T47D (cell line): Measurements from ENCODE around the gene PDE7B.
A peak's percentile ranks its signal among the peaks of the same experiment; 100 is the strongest.

Experiments used
- DNase-seq, 2 experiments: peaks; one replicate each; pipeline versions ENCODE4 v3.0.0 to v3.0.0-alpha.2; 2011 to 2012; ENCODE audit warnings: low read depth in 1 of 2, low spot score in 1 of 2
- JUND ChIP-seq: IDR thresholded peaks from 2 replicates; pipeline ENCODE4 v1.6.1; 2012; ENCODE audit warnings: low read depth
- in situ Hi-C: cut with HindIII; loops from 2 replicates; pipeline ENCODE4 v1.10.0; 2016; ENCODE audit warnings: low sequenced_read_pairs, low pct_unique_long_range_greater_than_20kb

The PDE7B gene

DNA sequence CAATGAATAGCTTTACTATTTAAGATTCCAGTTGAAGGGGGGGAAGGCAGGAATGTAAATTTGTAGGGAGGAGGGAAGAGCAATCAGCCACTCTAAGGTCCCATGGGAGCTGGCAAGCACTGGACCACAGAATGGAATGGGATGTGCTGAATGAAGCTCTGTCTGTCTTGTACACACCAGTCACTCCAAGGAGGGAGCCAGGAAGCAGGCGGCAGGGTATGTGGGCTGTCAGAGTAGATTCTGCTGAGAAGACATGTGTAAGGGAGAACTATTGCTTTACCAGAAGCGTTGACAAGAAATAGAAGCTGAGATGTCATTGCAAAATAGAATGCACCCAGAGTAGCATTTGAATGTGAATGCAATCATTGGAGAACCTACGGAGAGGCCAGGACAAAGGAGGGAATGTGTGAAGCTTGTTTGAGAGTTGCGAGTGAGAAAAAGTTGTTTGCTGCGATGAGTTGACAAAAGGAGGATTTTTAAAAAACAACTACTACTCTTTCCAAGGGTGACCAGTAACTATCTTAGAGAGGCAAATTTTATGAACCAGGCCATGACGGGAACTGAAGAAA, 25.2 kb upstream of the PDE7B start:
- TF ChIP-seq JUND: no peak
- DNase-seq: no peak
- in situ Hi-C loops: no loop called here

DNA sequence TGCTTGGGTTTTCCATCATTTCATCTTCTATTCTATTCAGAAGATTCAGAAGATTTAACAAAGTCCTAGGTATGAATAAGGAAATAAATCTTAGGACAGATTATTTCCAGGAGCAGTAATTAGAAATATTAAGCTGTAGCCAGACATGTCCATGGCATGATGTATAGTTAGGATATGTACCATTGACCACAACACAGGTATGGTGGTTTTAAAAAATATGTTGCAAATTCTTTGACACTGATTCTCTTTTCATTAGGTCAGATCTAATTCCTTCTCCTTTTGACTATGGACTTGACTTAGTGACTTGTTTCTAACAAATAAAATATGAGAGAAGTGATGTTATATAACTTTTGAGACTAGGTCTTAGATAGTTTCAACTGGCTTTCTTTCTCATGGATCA, 23.5 kb upstream of the PDE7B start:
- no peak for TF ChIP-seq JUND
- in situ Hi-C loops: no loop called here
- DNase-seq: no peak

DNA sequence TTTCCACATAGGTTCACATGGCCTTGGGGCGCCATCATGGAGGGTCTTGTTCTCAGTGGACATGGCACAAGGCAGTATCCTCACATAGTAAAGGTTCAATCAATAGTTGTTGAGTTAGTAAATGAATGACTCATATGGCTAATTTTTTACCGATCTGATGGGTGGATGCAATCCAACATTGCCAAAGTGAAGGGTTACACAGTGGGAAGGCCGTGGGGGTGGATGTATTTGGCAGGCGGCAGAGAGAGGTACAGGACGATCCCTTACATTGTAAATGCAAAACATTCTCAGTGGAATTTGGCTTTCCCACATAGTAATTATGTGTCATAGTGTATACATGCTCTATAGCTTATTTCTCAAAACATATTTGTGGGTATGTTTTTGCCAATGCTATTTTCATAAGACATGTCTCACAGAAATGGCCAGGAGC, 21.0 kb upstream of the PDE7B start:
- no peak for DNase-seq
- TF ChIP-seq JUND: no peak
- in situ Hi-C loops: no loop called here

DNA sequence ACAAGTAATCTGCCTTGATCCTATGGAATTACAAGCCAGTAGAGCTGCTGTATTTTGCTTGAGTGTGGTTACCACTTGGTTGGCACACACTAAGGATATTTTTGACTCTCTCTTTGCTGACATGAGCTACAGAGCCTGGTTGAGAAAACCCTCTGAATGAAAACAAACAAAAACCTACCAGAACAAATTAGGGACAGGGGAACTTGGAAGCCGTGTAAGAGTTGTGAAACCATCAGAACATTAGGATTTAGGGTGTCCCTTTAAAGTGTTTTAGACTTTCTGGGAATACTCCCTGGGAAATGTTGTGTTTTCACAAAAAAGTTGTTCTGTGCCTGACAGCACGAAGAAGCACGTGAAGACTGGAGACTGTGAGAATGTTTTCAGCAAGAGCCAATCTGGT, 20.5 kb upstream of the PDE7B start:
- no peak for TF ChIP-seq JUND
- in situ Hi-C loops: no loop called here
- no peak for DNase-seq

- no peak for TF ChIP-seq JUND
- in situ Hi-C loops: no loop called here
- DNase-seq: no peak
These were observed 19.3 kb upstream of the PDE7B start for GRCh38 chr6:135832166-135832565.

- TF ChIP-seq JUND: no peak
- no peak for DNase-seq
- in situ Hi-C loops: no loop called here
These were observed 17.7 kb upstream of the PDE7B start for GRCh38 chr6:135833771-135834170.

DNA sequence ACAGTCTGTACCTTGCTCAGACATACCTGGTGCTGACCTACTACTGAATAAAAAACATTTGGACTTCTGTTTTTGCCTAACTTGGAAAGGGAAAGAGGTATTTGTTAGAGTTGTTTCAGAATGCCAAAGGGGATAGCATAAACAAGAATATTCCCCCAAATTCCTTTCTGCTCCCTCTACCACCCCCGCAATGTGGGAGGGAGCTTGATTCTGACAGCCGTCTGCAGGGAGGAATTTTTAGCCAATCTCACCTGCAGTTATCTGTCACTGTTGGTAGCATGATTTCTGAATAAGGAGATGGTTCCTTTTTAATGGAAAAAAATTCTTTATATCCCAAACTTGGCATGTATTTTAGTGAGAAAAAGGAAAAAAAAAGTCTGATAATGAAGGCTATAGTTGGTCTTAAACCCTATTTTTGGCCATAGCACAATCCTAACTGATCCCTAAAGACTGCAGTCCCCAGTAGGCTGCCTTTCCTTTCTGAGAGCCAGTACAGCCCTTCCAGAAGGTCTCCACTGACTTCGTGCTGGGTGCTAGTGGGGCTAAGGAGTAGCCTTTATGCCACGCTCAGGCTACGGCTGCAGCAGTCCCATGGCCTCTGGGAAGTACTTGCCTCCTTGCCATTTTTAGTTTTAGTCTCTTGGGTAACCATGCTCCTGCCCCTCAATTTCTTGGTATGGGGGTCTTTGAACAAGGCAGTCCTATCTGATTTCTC, 13.6 kb upstream of the PDE7B start:
- no peak for TF ChIP-seq JUND
- no peak for DNase-seq
- in situ Hi-C loops: no loop called here

GRCh38 chr6:135839121-135839520, 12.4 kb upstream of the PDE7B start:
- no peak for TF ChIP-seq JUND
- no peak for DNase-seq
- in situ Hi-C loops: no loop called here

GRCh38 chr6:135842618-135843392, 8.7 kb upstream of the PDE7B start:
- in situ Hi-C loops: no loop called here
- DNase-seq: no peak
- no peak for TF ChIP-seq JUND

DNA sequence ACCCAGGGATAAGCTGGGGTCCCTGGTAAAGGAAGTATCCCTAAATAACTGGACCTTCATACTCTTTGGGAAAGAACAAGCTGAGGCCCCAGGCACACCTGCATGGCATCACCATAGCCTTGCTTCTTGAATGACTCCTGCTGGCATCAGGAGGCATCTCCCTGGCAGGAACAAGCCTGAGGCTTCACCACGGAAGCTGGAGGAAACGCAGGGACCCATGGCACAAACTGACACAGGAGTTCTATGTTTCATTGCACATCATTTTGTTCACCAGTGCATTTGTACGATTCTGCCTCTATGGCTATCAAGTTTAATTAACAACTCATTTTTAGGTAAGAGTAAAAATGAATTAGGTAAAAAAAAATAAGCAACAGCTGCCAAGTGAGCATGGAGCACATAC, 619 bp upstream of the PDE7B start:
- in situ Hi-C loops: no loop called here
- peak in 1 of 2 experiments; percentile 27 for DNase-seq
- no peak for TF ChIP-seq JUND

- no peak for DNase-seq
- no peak for TF ChIP-seq JUND
- in situ Hi-C loops: no loop called here
These were observed 1.2 kb downstream of the PDE7B start for GRCh38 chr6:135852746-135853145.

- TF ChIP-seq JUND: no peak
- in situ Hi-C loops: no loop called here
- DNase-seq: no peak
These were observed 1.7 kb downstream of the PDE7B start for GRCh38 chr6:135853227-135853626.

- TF ChIP-seq JUND: no peak
- in situ Hi-C loops: no loop called here
- no peak for DNase-seq
These were observed 2.5 kb downstream of the PDE7B start for GRCh38 chr6:135853986-135854385.
